Urothelium cell line (cell line): ENCODE measurements around the gene LPP.

Experiments
- DNase-seq: peaks from one replicate; pipeline ENCODE4 v3.0.0; 2011; ENCODE audit warnings: low spot score, mixed read lengths
- FAIRE-seq: peaks from 2 replicates; lab custom pipeline; 2011; peaks lifted over from hg19 to GRCh38; lab: Jason Lieb, UNC

The LPP gene

GRCh38 chr3:188268336-188268735 is 114.4 kb downstream of the LPP start:
- FAIRE-seq (no peak), DNase-seq (no peak)

GRCh38 chr3:188269040-188269439 is 115.1 kb downstream of the LPP start:
- DNase-seq (no peak), FAIRE-seq (no peak)

GRCh38 chr3:188270423-188270972 is 116.5 kb downstream of the LPP start:
- DNase-seq (no peak), FAIRE-seq (no peak)

GRCh38 chr3:188271226-188271914 is 117.4 kb downstream of the LPP start:
- FAIRE-seq (no peak), DNase-seq (no peak)

- peak; percentile 60 for DNase-seq
- FAIRE-seq = no peak
These were observed 118.8 kb downstream of the LPP start for GRCh38 chr3:188272481-188273372.

GRCh38 chr3:188274249-188274915 is 120.4 kb downstream of the LPP start:
- FAIRE-seq (no peak), DNase-seq (no peak)

- DNase-seq (no peak), FAIRE-seq (no peak)
These were observed 122.4 kb downstream of the LPP start for GRCh38 chr3:188276375-188276774.

- no peak for FAIRE-seq
- no peak for DNase-seq
These were observed 124.9 kb downstream of the LPP start for GRCh38 chr3:188278717-188279324.

- FAIRE-seq = no peak
- no peak for DNase-seq
These were observed 125.8 kb downstream of the LPP start for GRCh38 chr3:188279502-188280335.

GRCh38 chr3:188280627-188281026 is 126.7 kb downstream of the LPP start:
- DNase-seq = no peak
- FAIRE-seq = no peak

GRCh38 chr3:188282871-188283270 is 128.9 kb downstream of the LPP start:
- DNase-seq (no peak), FAIRE-seq (no peak)

- DNase-seq = no peak
- FAIRE-seq = no peak
These were observed 129.4 kb downstream of the LPP start for GRCh38 chr3:188283347-188283746.

- FAIRE-seq = no peak
- no peak for DNase-seq
These were observed 130.7 kb downstream of the LPP start for GRCh38 chr3:188284455-188285212.

- FAIRE-seq = no peak
- peak; percentile 84 for DNase-seq
These were observed 132.1 kb downstream of the LPP start for GRCh38 chr3:188286087-188286513.

- DNase-seq = no peak
- no peak for FAIRE-seq
These were observed 133.4 kb downstream of the LPP start for GRCh38 chr3:188287339-188287738.

GRCh38 chr3:188287762-188288505 is 134.0 kb downstream of the LPP start:
- FAIRE-seq = no peak

GRCh38 chr3:188292251-188292650 is 138.3 kb downstream of the LPP start:
- DNase-seq (no peak), FAIRE-seq (no peak)

More at GRCh38 chr3:188287762-188288505, 134.0 kb downstream of the LPP start:
- no peak for DNase-seq

GRCh38 chr3:188292827-188293226 is 138.9 kb downstream of the LPP start:
- no peak for FAIRE-seq
- no peak for DNase-seq
